Lung (tissue), 12 donors: ENCODE measurements around the gene ITGB6. TPM values are rescaled to one million over a fixed set of nuclear protein-coding genes. Genes with fewer than 3 reads are reported as not detected.

Experiments used
- ATAC-seq: fragments of 200-7000 bp; cut with Tn5 transposase; one replicate; pipeline ENCODE4 v1.9.1; 2020; ENCODE audit warnings: moderate number of reproducible peaks; ENCODE audit not compliant: insufficient read depth, low FRiP score
- DNase-seq, 3 donors: peaks; one replicate each; pipeline ENCODE4 v3.0.0-alpha.2; 2013 to 2017
- H3K27ac ChIP-seq, 2 donors: one replicate each; pipeline ENCODE4 v1.5.1; 2013; ENCODE audit warnings: mild to moderate bottlenecking in 2 of 2, moderate library complexity in 2 of 2, control low read depth in 1 of 2, inconsistent platforms in 1 of 2, low read depth in 1 of 2, low read length in 1 of 2
- H3K27me3 ChIP-seq, 3 donors: one replicate each; pipeline ENCODE4 v1.5.1; 2013; ENCODE audit warnings: low read length in 2 of 3; ENCODE audit not compliant: control insufficient read depth in 3 of 3, insufficient read depth in 3 of 3
- H3K36me3 ChIP-seq, 4 donors: one replicate each; pipeline ENCODE4 v1.5.1; 2013; ENCODE audit warnings: low read length in 4 of 4, mild to moderate bottlenecking in 1 of 4, moderate library complexity in 1 of 4; ENCODE audit not compliant: control insufficient read depth in 4 of 4, insufficient read depth in 4 of 4
- H3K4me1 ChIP-seq, 5 donors: one replicate each; pipeline ENCODE4 v1.5.1; 2013; ENCODE audit warnings: low read length in 5 of 5, mild to moderate bottlenecking in 2 of 5, moderate library complexity in 1 of 5; ENCODE audit not compliant: control insufficient read depth in 5 of 5, insufficient read depth in 5 of 5
- H3K4me3 ChIP-seq: one replicate; pipeline ENCODE4 v1.5.1; 2013; ENCODE audit warnings: mild to moderate bottlenecking, control low read depth, moderate library complexity
- H3K9ac ChIP-seq, 2 donors: one replicate each; pipeline ENCODE4 v1.5.1; 2013; ENCODE audit warnings: low read length in 2 of 2, control low read depth in 1 of 2; ENCODE audit not compliant: insufficient read depth in 1 of 2
- H3K9me3 ChIP-seq, 4 donors: one replicate each; pipeline ENCODE4 v1.5.1; 2013; ENCODE audit warnings: low read length in 3 of 4, mild to moderate bottlenecking in 1 of 4, moderate library complexity in 1 of 4; ENCODE audit not compliant: control insufficient read depth in 4 of 4, insufficient read depth in 3 of 4
- WGBS, 2 donors: extraction: QIAGEN DNeasy Blood & Tissue Kit; methylation state at CpG; one replicate each; pipeline ENCODE4 v1.1.7; 2013; 5-methylcytosine and 5-hydroxymethylcytosine counted together
- polyA plus RNA-seq, 2 donors: library from polyadenylated mRNA; stranded (reverse); fragments of 200-250 nt; gene quantifications; one replicate each; pipeline ENCODE4 v1.2.1, GENCODE V29; 2013
- total RNA-seq, 2 donors: library from RNA; depleted of rRNA in 1 of 2; stranded (reverse); fragments of >200 nt in 1 of 2; gene quantifications; one replicate each; pipeline ENCODE4 v1.2.1, GENCODE V29; 2014 to 2021
- TF ChIP-seq, protein P1 (sequence below): IDR thresholded peaks from 2 replicates; pipeline ENCODE4 v1.5.1; 2012; ENCODE audit warnings: mild to moderate bottlenecking; ENCODE audit errors: control extremely low read depth, extremely low read depth
- donor health status: control.
- donor health status: control.
- donor health status: Bipolar disorder and iron deficiency.
- donor health status: healthy.
- donor health status: DM: yes; HTN: yes; CAD: no.

Gene ITGB6
- total and polyA plus RNA-seq, 4 donors = 35.1 to 141 (median 41.8) TPM

DNA sequence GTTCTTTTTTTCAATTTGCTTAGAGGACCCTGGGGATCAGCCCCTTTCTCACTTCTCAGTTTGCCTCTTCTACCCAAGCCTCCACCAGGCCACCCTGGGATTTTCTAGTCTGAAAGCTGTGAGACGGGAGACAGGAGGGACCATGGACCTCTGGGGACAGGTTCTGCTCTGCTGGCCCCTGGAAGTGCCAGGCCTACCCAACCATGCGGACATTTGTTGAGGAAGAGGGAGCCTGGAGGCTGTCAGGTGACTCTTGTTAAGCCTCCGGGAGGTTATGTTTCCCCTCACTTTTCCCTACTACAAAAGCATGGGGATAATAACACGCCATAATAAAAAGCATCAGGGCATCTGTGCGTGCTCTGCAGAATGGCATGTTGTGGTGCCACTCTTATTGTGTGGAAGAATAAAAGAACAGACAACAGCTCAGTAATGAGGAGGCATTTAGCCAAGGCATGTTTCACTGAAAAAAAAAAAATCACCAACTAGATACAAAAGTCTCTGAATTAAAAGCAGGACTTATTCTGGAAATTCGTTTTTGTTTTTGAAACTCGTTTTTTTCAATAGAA is 89.3 kb downstream of the ITGB6 start:
- DNase-seq (no peak), ATAC-seq (no peak)
- Histone ChIP-seq H3K27ac (no peak overlapping the region), H3K9me3 (no peaks in the 10 kb centered on the region), H3K36me3 (peaks cover 0 to 2% (median 0%) of the 10 kb centered on the region in 4 donors), H3K4me3 (no peak overlapping the region), H3K27me3 (no peaks in the 10 kb centered on the region), H3K4me1 (no peaks in the 10 kb centered on the region), H3K9ac (no peak overlapping the region)
- WGBS, 2 donors = 88 to 93% methylated on average over 7 of the region's 7 CpGs
- TF ChIP-seq, protein P1, sequence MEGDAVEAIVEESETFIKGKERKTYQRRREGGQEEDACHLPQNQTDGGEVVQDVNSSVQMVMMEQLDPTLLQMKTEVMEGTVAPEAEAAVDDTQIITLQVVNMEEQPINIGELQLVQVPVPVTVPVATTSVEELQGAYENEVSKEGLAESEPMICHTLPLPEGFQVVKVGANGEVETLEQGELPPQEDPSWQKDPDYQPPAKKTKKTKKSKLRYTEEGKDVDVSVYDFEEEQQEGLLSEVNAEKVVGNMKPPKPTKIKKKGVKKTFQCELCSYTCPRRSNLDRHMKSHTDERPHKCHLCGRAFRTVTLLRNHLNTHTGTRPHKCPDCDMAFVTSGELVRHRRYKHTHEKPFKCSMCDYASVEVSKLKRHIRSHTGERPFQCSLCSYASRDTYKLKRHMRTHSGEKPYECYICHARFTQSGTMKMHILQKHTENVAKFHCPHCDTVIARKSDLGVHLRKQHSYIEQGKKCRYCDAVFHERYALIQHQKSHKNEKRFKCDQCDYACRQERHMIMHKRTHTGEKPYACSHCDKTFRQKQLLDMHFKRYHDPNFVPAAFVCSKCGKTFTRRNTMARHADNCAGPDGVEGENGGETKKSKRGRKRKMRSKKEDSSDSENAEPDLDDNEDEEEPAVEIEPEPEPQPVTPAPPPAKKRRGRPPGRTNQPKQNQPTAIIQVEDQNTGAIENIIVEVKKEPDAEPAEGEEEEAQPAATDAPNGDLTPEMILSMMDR = no peak

DNA sequence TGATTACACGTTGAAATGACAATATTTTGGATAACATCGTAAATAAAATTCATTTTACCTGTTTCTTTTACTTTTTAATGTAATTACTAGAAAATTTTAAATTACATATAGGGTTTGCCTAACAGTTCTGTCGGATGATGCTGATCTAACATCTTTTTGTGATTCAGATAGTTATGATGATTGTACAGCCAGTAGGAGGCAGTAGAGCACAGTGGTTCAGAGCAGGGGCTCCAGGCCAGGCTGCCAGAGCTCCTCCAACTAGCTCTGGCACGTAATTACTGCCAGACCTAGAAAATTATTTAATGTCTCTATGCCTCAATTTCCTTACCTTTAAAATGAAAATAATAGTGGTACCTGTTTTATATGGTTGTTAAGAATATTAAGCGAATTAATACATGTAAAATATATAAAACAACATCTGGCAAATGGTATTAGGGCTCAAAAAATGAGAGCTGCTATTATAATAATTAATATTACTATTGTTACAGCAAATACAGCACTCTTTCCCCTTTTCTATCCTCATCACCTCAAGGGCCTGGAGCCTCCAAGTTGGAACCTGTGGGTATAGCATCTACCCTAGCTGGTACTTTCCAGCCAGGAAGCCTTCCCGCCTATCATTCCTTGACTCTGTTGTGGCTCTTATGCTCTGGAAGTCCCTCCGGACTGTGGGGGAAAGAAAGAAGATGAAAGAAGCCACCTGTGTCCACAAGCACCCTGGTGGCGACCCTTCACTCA is 90.0 kb downstream of the ITGB6 start:
- Histone ChIP-seq H3K4me1 (no peaks in the 10 kb centered on the region), H3K9me3 (no peaks in the 10 kb centered on the region), H3K27ac (no peak overlapping the region), H3K27me3 (no peaks in the 10 kb centered on the region), H3K4me3 (no peak overlapping the region), H3K36me3 (peaks cover 0 to 2% (median 0%) of the 10 kb centered on the region in 4 donors), H3K9ac (no peak overlapping the region)
- ATAC-seq = peak; percentile 81
- peak; percentile 78 to 88 (median 85) for DNase-seq
- WGBS, 2 donors = 50% methylated on average over 8 of the region's 8 CpGs
- TF ChIP-seq, protein P1 = peak; percentile 66

DNA sequence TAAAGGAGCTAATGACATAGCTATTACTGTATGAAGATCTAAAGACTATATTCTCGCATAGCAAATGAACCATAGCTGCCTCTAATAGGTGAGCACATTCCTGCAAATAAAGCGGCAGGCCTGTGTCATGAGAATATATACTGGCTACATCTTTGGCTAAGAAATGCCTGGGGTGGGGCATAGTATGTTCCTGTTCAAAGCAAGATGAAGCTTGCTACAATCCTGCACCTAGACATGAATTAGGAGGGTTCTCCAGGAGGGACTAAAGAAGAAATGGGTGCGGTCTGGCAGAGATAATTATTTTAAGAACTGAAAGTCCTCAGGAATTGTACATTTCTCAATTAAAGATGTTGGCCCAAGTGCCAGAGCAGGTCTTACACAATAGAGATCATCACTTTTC is 90.8 kb downstream of the ITGB6 start:
- Histone ChIP-seq H3K4me3 (no peak overlapping the region), H3K27me3 (no peaks in the 10 kb centered on the region), H3K9me3 (no peaks in the 10 kb centered on the region), H3K36me3 (peaks cover 0 to 4% (median 0%) of the 10 kb centered on the region in 4 donors), H3K27ac (no peak overlapping the region), H3K9ac (no peak overlapping the region), H3K4me1 (no peaks in the 10 kb centered on the region)
- DNase-seq (no peak), ATAC-seq (no peak)
- 88 to 92% methylated on average over 3 of the region's 3 CpGs for WGBS, 2 donors
- TF ChIP-seq, protein P1 = no peak
